Measurements from ENCODE around the gene KCNK17. TPM values are rescaled to one million over a fixed set of nuclear protein-coding genes. Genes with fewer than 3 reads are reported as not detected.

Gene KCNK17
- total and polyA plus RNA-seq, 9 of the 15 experiments (the other 6 are each of a cell fraction or from before 2014, with no cell fraction given), result not detected

- TF ChIP-seq CEBPG (CRISPR knock-in tag; IDR thresholded peaks at IDR 0.05) (no peak), CEBPG (tag; conservative IDR thresholded peaks at IDR 0.05 in 1 of 2, IDR thresholded peaks at IDR 0.05 in 1 of 2) (peak; percentile 48 to 87), FOXA1 (IDR thresholded peaks at IDR 0.05; ENCODE audit: borderline replicate concordance) (no peak), POLR2B (IDR thresholded peaks at IDR 0.05; ENCODE audit: low read depth, partially characterized antibody) (no peak), CTBP1 (IDR thresholded peaks at IDR 0.05; ENCODE audit: borderline replicate concordance) (peak; percentile 36; the same call in 1 of the 2 replicates), HNRNPK (IDR thresholded peaks at IDR 0.05; ENCODE audit: low read depth, low read length, poor library complexity, severe bottlenecking) (no peak), BCLAF1 (IDR thresholded peaks at IDR 0.05; ENCODE audit: borderline replicate concordance in 1 of 2, control insufficient read depth in 1 of 2, low read depth in 2 of 2, low read length in 1 of 2) (no peak), ZNF24 (IDR thresholded peaks at IDR 0.05) (no peak), CREM (IDR thresholded peaks at IDR 0.05; ENCODE audit: low read depth) (0 out of 2 replicates have a peak, but pooled peaks have one; percentile 7), STAT6 (CRISPR knock-in tag; IDR thresholded peaks at IDR 0.05) (no peak), CBX5 (IDR thresholded peaks at IDR 0.05; ENCODE audit: borderline replicate concordance, low read depth) (no peak), IRF2 (CRISPR knock-in tag; IDR thresholded peaks at IDR 0.05) (no peak), CBFA2T2 (conservative IDR thresholded peaks at IDR 0.05) (peak; percentile 34; the same call in 1 of the 2 replicates), SOX6 (IDR thresholded peaks at IDR 0.05) (0 out of 2 replicates have a peak, but pooled peaks have one; percentile 12), TRIM24 (IDR thresholded peaks at IDR 0.05) (0 out of 4 replicates have a peak, but pooled peaks of 1 of the 2 experiments have one; percentile 9), BDP1 (IDR thresholded peaks at IDR 0.05; ENCODE audit: insufficient read depth, insufficient read length) (no peak), TCF3 (CRISPR knock-in tag; IDR thresholded peaks at IDR 0.05) (peak; percentile 33; the same call in 1 of the 2 replicates), BHLHE40 (IDR thresholded peaks at IDR 0.05; ENCODE audit: low read length) (peak; percentile 42), POLR2AphosphoS5 (IDR thresholded peaks at IDR 0.05; ENCODE audit: control insufficient read depth, insufficient read depth, low read depth, low read length) (no peak), MEIS2 (IDR thresholded peaks at IDR 0.05; ENCODE audit: partially characterized antibody) (peak; percentile 34), JUND (IDR thresholded peaks at IDR 0.05; ENCODE audit: borderline replicate concordance, low read depth, low read length) (no peak), JUND (tag; IDR thresholded peaks at IDR 0.05; ENCODE audit: borderline replicate concordance, low read depth, low read length) (0 out of 3 replicates have a peak, but pooled peaks have one; percentile 24), ATF7 (IDR thresholded peaks at IDR 0.05) (peak; percentile 71), NFE2 (IDR thresholded peaks at IDR 0.05; ENCODE audit: low read depth) (no peak)
Observed at GRCh38 chr6:39251406-39251805, 62.8 kb downstream of the KCNK17 start (continued).

All from K562 (cell line).